ENCODE data around the gene SIT1. TPM values are rescaled to one million over a fixed set of nuclear protein-coding genes. Genes with fewer than 3 reads are reported as not detected.
A peak's percentile ranks its signal among the peaks of the same experiment; 100 is the strongest.

SIT1 gene
- total RNA-seq, 4 donors from 2014 or later, result 0.42 to 4.2 (median 1.5) TPM

- Histone ChIP-seq H3K36me3 (no peaks in the 10 kb centered on the region), H3K4me1 (peaks cover 6 to 28% (median 7%) of the 10 kb centered on the region in 3 donors), H3K27ac (no peak overlapping the region), H3K27me3 (no peaks in the 10 kb centered on the region), H3K9me3 (no peaks in the 10 kb centered on the region), H3K4me3 (no peak overlapping the region)
- intact Hi-C loops (cut with DNase I), result no loop called here
- no peak for TF ChIP-seq POLR2A (IDR thresholded peaks at IDR 0.05)
- no peak for TF ChIP-seq CTCF (IDR thresholded peaks at IDR 0.05)
- DNase-seq, result no peak
- 100% methylated on average over 1 to 2 of the region's 3 CpGs for WGBS, 2 donors
These were observed 17.2 kb upstream of the SIT1 start for GRCh38 chr9:35667939-35668338.

- H3K27me3 ChIP-seq, result no peaks in the 10 kb centered on the region
- TF ChIP-seq CTCF (IDR thresholded peaks at IDR 0.05), result no peak
- no peak for TF ChIP-seq POLR2A (IDR thresholded peaks at IDR 0.05)
- H3K36me3 ChIP-seq, result peaks cover 0 to 10% (median 0%) of the 10 kb centered on the region in 3 donors
- 68 to 92% methylated on average over 4 to 5 of the region's 5 CpGs for whole genome bisulfite sequencing, 2 donors
- no peaks in the 10 kb centered on the region for H3K9me3 ChIP-seq
- intact Hi-C loops (cut with DNase I), result no loop called here
- no peak overlapping the region for H3K27ac ChIP-seq
- no peak overlapping the region for H3K4me3 ChIP-seq
- peaks cover 6 to 42% (median 11%) of the 10 kb centered on the region in 3 donors for H3K4me1 ChIP-seq
- DNase-seq, result no peak
These were observed 15.8 kb upstream of the SIT1 start for GRCh38 chr9:35666549-35666948.

GRCh38 chr9:35666045-35666444, 15.3 kb upstream of the SIT1 start:
- Histone ChIP-seq H3K27ac (no peak overlapping the region), H3K4me1 (peaks cover 7 to 47% (median 15%) of the 10 kb centered on the region in 3 donors), H3K36me3 (peaks cover 0 to 15% (median 0%) of the 10 kb centered on the region in 3 donors), H3K4me3 (no peak overlapping the region), H3K9me3 (no peaks in the 10 kb centered on the region), H3K27me3 (no peaks in the 10 kb centered on the region)
- TF ChIP-seq CTCF (IDR thresholded peaks at IDR 0.05) (no peak), POLR2A (IDR thresholded peaks at IDR 0.05) (no peak)
- no peak for DNase-seq
- intact Hi-C loops (cut with DNase I), result no loop called here
- 83 to 100% methylated on average over 1 of the region's 1 CpG for WGBS, 2 donors

DNA sequence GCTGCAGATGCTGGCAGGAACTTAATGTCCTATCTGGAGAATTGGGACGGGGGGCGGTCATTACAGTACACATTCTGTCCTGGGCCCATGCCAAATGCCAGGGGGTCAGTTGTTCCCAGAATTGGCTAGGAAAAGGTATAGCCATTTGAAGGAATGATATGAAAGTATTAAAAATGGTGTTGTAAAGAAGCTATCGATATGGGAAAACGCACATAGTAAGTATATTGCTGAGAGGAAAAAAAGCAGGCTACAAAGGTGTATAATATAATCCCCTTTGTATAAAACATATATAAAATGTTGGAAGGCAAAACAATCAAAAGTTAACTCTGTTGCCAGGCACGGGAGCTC, 14.7 kb upstream of the SIT1 start:
- DNase-seq, result no peak
- peak overlapping the region; percentile 50 to 96 (median 90) for H3K27ac ChIP-seq

More for the DNA sequence above, 14.7 kb upstream of the SIT1 start:
- Histone ChIP-seq H3K4me1 (peaks cover 9 to 53% (median 15%) of the 10 kb centered on the region in 3 donors), H3K36me3 (peaks cover 0 to 21% (median 0%) of the 10 kb centered on the region in 3 donors), H3K9me3 (no peaks in the 10 kb centered on the region), H3K27me3 (no peaks in the 10 kb centered on the region), H3K4me3 (peak overlapping the region; percentile 31 to 68 (median 58))
- TF ChIP-seq POLR2A (IDR thresholded peaks at IDR 0.05) (no peak), CTCF (IDR thresholded peaks at IDR 0.05) (no peak)
- 15 to 25% methylated on average over 4 to 5 of the region's 5 CpGs for WGBS, 2 donors
- intact Hi-C loops (cut with DNase I), result no loop called here

All from esophagus squamous epithelium (tissue), 5 donors.